ENCODE results near the gene SSR4. TPM values are rescaled to one million over a fixed set of nuclear protein-coding genes. Genes with fewer than 3 reads are reported as not detected.
A peak's percentile ranks its signal among the peaks of the same experiment; 100 is the strongest.

The SSR4 gene
- total and polyA plus RNA-seq, 2 of the 13 experiments (the other 11 are each of a cell fraction or from before 2014, with no cell fraction given), result 214 to 288 TPM

DNA sequence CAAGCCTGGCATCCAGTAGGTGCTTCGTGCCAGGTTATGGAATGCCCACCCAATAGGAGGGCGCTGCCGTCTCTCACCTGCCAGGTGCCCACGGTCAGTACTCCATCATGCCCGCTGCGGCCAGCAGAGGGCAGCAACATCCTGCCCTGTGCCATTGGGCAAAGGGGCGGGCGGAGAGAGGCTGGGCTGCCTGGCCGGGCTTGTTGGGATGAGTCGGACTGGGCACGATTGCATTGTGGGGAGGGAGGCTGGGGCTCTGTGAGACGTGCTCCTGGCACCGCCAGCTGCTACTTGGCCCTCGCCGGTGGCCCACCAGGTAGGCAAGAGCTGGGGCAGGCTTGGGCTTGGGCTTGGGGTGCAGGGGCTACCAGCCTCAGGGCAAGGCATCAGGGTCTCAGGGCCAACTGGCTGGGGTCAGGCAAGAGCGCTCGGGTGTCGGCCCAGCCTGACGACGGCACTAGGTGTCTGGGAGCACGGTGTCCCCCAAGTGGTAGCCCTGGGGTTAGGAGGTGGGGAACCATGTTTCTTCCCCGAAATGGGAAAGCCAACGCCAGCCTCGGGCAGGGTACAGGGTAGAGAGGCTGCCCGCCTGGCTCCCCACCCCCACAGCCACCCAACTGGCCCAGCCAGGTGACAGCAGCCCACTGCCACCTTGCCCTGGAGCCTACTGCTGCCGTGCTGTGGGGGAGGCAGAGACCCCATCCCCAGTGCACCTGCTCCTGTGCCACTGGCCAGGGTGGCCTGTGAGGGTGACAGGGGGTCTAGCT is 30.3 kb upstream of the SSR4 start, which contains the start of gene PLXNB3 (continued):
- TF ChIP-seq, protein P1, sequence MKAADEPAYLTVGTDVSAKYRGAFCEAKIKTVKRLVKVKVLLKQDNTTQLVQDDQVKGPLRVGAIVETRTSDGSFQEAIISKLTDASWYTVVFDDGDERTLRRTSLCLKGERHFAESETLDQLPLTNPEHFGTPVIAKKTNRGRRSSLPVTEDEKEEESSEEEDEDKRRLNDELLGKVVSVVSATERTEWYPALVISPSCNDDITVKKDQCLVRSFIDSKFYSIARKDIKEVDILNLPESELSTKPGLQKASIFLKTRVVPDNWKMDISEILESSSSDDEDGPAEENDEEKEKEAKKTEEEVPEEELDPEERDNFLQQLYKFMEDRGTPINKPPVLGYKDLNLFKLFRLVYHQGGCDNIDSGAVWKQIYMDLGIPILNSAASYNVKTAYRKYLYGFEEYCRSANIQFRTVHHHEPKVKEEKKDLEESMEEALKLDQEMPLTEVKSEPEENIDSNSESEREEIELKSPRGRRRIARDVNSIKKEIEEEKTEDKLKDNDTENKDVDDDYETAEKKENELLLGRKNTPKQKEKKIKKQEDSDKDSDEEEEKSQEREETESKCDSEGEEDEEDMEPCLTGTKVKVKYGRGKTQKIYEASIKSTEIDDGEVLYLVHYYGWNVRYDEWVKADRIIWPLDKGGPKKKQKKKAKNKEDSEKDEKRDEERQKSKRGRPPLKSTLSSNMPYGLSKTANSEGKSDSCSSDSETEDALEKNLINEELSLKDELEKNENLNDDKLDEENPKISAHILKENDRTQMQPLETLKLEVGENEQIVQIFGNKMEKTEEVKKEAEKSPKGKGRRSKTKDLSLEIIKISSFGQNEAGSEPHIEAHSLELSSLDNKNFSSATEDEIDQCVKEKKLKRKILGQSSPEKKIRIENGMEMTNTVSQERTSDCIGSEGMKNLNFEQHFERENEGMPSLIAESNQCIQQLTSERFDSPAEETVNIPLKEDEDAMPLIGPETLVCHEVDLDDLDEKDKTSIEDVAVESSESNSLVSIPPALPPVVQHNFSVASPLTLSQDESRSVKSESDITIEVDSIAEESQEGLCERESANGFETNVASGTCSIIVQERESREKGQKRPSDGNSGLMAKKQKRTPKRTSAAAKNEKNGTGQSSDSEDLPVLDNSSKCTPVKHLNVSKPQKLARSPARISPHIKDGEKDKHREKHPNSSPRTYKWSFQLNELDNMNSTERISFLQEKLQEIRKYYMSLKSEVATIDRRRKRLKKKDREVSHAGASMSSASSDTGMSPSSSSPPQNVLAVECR (CRISPR knock-in tag; IDR thresholded peaks at IDR 0.05; ENCODE audit: borderline replicate concordance), result peak; percentile 35; the same call in 1 of the 2 replicates
- no peak for TF ChIP-seq HNRNPLL (IDR thresholded peaks at IDR 0.05; ENCODE audit: low read depth, low read length, poor library complexity, severe bottlenecking)
- TF ChIP-seq ZNF614 (CRISPR knock-in tag; IDR thresholded peaks at IDR 0.05; ENCODE audit: borderline replicate concordance), result peak; percentile 33; the same call in 1 of the 2 replicates
- TF ChIP-seq ZNF724P (CRISPR knock-in tag; IDR thresholded peaks at IDR 0.05; ENCODE audit: borderline replicate concordance), result no peak
- no peak for TF ChIP-seq SRSF9 (IDR thresholded peaks at IDR 0.05; ENCODE audit: borderline replicate concordance, insufficient read depth, low read depth, low read length, poor library complexity, severe bottlenecking)
- TF ChIP-seq, protein P2, sequence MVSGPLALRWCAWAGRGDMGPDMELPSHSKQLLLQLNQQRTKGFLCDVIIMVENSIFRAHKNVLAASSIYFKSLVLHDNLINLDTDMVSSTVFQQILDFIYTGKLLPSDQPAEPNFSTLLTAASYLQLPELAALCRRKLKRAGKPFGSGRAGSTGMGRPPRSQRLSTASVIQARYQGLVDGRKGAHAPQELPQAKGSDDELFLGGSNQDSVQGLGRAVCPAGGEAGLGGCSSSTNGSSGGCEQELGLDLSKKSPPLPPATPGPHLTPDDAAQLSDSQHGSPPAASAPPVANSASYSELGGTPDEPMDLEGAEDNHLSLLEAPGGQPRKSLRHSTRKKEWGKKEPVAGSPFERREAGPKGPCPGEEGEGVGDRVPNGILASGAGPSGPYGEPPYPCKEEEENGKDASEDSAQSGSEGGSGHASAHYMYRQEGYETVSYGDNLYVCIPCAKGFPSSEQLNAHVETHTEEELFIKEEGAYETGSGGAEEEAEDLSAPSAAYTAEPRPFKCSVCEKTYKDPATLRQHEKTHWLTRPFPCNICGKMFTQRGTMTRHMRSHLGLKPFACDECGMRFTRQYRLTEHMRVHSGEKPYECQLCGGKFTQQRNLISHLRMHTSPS (CRISPR knock-in tag; IDR thresholded peaks at IDR 0.05; ENCODE audit: low read depth), result peak; percentile 96
- TF ChIP-seq, protein P3, sequence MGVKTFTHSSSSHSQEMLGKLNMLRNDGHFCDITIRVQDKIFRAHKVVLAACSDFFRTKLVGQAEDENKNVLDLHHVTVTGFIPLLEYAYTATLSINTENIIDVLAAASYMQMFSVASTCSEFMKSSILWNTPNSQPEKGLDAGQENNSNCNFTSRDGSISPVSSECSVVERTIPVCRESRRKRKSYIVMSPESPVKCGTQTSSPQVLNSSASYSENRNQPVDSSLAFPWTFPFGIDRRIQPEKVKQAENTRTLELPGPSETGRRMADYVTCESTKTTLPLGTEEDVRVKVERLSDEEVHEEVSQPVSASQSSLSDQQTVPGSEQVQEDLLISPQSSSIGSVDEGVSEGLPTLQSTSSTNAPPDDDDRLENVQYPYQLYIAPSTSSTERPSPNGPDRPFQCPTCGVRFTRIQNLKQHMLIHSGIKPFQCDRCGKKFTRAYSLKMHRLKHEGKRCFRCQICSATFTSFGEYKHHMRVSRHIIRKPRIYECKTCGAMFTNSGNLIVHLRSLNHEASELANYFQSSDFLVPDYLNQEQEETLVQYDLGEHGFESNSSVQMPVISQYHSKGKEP (CRISPR knock-in tag; IDR thresholded peaks at IDR 0.05), result no peak
- no peak for TF ChIP-seq NR1H2 (CRISPR knock-in tag; IDR thresholded peaks at IDR 0.05; ENCODE audit: borderline replicate concordance, low read depth)
- TF ChIP-seq ZNF496 (CRISPR knock-in tag; IDR thresholded peaks at IDR 0.05; ENCODE audit: insufficient replicate concordance), result no peak
- TF ChIP-seq, protein P4, sequence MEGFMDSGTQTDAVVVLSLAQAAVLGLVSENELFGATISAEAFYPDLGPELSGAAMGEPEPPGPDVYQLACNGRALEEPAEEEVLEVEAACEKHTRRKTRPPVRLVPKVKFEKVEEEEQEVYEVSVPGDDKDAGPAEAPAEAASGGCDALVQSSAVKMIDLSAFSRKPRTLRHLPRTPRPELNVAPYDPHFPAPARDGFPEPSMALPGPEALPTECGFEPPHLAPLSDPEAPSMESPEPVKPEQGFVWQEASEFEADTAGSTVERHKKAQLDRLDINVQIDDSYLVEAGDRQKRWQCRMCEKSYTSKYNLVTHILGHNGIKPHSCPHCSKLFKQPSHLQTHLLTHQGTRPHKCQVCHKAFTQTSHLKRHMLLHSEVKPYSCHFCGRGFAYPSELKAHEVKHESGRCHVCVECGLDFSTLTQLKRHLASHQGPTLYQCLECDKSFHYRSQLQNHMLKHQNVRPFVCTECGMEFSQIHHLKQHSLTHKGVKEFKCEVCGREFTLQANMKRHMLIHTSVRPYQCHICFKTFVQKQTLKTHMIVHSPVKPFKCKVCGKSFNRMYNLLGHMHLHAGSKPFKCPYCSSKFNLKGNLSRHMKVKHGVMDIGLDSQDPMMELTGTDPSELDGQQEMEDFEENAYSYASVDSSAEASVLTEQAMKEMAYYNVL (CRISPR knock-in tag; IDR thresholded peaks at IDR 0.05; ENCODE audit: borderline replicate concordance), result no peak
- peak; percentile 59; the same call in 1 of the 2 replicates for TF ChIP-seq RBFOX2 (IDR thresholded peaks at IDR 0.05; ENCODE audit: low read depth, low read length)
- no peak for TF ChIP-seq SP5 (CRISPR knock-in tag; IDR thresholded peaks at IDR 0.05; ENCODE audit: borderline replicate concordance, low read depth)
- TF ChIP-seq ETV5 (CRISPR knock-in tag; IDR thresholded peaks at IDR 0.05; ENCODE audit: borderline replicate concordance), result no peak
